Pulmonary artery endothelial cell (primary cell): ENCODE data around the gene NUPR1. TPM values are rescaled to one million over a fixed set of nuclear protein-coding genes. Genes with fewer than 3 reads are reported as not detected.
"Not testable (repeated sequence)": the region's sequence is repeated elsewhere in the genome, so short reads cannot be mapped to it uniquely, and the experiment has no call there.

Source experiments
- DNase-seq: peaks from one replicate; pipeline ENCODE4 v3.0.0-alpha.2; 2011; ENCODE audit warnings: low read depth, low spot score
- total RNA-seq: library from RNA; depleted of rRNA; stranded (reverse); fragments of >200 nt; gene quantifications from 2 replicates; pipeline ENCODE4 v1.2.3, GENCODE V29; 2014

NUPR1 gene
- total RNA-seq: 2.5 and 11.4 TPM in 2 replicates

DNA sequence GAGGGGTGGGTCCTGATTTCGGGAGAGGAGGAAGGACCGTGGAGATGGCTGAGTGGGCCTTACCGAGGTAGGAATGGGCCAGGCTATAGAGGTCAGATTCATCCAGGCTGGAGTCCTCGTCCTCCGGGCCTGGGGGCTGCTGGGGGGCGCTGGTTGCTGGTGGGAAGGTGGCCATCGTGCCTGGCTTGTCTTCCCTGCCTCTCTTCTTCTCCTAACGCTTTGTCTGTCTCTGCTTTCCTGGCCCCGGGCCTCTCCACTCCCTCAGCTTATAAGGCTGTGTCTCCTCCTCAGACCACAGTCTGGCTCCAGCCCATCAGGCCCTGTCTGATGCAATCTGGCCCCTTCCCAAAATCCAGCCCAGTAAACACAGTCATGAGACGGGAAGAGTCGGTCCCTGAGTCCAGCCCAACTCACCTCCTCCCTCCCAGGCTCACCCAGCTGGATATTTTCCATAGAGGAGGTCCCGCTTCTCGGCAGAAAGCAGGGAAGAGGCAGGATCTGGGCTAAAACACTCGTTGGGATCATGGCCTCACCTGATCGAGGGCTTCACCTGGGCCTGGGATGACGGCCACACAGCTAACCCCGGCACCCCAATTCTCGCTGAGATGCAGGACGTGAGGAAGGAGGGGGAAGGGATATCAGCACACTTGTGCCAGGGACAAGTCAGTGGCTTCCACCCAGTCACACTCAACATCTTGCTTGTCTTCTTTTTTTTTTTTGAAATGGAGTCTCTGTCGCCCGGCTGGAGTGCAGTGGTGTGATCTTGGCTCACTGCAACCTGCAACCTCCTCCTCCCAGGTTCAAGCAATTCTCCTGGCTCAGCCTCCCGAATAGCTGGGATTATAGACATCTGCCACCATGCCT is at the start of gene NUPR1:
TSS of gene NUPR1 (minus strand) at position 242 of the 864 bp plus-strand sequence. CDS start at position 175, 67 bp downstream.
- no peak for DNase-seq

DNA sequence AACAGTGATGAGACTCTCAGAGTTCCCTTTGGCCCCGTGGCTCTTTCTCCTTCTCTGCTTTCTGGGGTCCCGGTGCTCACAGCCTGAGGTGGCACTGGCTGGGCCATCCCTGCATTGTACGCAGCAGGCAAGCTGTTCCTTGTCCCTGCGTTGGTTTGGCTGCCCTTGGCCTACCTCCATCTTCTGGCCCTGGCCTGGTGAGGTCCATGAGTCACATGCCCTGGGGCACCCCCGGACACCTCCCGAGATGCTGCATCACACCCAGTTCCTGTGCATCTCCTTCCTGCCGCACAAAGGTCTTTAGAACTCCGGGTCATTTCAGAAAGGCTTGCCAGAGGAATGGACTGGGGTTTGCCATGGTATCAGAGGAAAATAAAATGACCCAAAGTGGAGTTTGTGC is 48.6 kb upstream of the NUPR1 start:
- DNase-seq: no peak

DNA sequence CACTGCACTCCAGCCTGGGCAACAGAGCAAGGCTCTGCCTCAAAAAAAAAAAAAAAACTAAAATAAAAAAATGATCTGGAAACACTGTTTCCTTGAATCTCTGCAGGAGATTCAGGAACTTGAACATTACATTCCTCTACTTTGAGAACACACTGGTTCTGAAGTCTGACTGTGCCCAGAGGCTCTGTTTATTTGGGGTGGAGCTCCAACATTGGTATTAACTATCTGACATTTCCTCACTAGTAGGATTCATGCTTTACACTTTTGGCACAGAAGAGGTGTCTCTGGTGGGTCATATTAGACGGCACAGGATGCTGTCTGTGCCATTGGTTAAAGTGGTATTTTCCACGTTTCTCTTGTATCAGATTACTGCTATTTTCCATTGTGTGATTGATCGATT is 47.7 kb upstream of the NUPR1 start:
- no peak for DNase-seq

- no peak for DNase-seq
These were observed 46.9 kb upstream of the NUPR1 start for GRCh38 chr16:28585674-28586073.

- DNase-seq: no peak
These were observed 42.0 kb upstream of the NUPR1 start for GRCh38 chr16:28580726-28581315.

GRCh38 chr16:28575446-28576109 is 36.8 kb upstream of the NUPR1 start:
- no peak for DNase-seq

GRCh38 chr16:28574925-28575324 is 36.2 kb upstream of the NUPR1 start:
- DNase-seq: no peak

DNA sequence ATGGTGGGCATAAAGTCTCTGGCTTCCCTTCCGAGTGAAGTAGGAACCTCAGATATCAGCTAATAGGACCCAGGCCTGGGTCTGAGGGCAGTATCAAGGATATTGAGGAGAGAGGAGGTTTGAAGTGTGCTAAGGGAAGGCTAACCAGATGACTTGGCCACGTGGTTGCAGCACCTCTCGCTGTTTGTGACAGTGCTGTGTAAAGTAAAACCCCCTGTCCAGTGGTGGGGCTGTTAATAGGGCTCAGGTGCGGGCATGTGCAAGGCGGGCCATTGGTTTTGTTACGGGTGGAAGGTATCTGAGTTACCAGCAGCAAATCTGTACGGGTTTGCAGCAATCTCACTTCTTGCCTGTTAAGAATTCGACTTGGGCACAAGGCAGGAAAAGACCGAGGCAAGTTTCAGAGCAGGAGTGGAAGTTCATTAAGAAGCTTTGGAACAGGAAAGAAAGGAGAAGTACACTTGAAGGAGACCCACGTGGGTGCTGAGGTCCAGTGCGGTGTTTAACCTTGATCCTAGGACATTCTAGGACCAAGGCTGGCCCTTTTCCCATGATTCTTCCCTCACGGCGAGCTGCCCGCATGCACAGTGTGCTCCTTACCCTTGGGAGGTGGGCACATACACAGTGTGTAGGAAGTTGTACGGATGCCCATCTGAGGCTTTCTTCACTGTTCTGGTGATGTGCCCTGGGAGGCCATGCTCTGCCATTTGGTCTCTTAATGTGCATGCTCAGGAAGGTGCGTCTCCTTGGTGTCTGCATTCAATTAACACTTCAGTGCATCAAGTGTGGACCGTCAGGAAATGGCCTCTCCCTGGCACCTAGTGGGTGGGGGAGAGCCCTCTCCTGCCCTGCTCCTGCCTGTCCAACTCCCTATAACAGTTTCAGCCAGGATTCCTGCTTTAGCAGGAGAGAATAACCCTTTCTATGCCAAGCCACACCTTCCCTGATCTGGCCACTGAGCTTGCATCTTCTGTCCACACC is 35.3 kb upstream of the NUPR1 start:
- no peak for DNase-seq

DNA sequence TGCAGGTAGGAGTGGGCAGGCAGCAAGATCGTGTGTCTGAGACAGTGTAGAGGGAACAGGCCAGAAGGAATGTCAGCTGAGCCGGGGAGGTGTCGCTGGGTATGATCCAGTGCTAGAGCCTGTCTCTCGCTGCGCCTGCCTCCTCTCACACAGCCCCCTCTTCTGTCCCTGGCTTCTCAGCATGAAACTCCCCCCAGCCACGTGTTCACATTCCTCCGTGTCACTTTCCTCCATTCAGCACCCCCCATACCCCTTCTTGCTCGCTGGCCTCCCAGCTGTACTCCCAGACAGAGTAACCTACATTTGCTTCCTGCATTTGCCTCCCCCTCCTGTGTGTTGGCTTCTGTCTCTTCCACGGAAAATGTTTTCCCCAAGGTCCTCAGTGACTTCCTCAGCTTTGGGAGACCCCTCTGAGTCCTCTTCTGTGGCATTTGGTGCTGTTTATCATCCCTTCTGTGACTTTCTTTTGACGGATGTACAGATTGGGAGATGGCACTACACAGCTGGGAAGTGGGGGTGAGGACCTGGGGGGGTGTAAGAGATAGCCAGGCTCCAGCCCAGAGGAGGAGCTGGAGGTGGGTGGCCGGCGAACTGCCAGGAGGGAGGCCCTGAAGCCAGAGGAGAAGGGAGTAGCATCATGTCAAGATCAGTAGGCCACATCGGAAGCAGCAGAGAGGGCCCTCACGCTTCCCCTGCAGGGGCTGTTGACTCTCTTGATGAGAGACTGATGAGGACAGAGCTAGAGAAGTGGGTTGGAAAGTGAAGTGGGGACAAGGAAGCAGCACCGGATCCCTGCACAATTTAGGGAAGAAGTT is 34.1 kb upstream of the NUPR1 start:
- no peak for DNase-seq

DNA sequence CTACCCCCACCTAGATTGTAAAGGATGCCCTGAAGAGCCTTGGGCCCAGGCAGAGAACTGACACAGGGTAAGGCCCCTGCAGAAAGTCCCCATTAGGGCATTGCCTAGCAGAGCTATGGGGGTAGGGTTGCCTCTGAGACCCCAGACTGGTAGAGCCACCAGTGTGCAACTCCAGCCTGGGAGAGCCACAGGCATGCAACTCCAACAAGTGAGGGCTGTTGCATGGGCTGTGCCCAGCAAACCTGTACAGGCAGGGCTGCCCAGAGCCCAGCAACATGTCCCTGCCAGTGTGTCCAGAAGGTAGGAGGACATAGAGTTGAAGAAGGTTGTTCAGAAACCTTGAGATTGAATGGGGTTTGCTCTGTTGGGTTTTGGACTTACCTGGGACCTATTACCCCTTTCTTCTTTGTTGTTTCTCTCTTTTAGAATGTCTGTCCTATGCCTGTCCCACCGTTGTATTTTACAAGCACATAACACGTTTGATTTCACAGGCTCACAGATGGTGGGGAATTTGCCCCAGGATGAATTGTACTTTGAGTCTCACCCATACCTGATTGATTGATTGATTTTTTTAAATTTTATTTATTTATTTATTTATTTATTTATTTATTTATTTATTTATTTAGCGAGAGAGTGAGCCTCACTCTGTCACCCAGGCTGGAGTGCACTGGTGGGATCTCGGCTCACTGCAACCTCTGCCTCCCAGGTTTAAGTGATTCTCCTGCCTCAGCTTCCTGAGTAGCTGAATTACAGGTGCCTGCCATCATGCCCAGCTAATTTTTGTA is 31.4 kb upstream of the NUPR1 start:
- DNase-seq: no peak

DNA sequence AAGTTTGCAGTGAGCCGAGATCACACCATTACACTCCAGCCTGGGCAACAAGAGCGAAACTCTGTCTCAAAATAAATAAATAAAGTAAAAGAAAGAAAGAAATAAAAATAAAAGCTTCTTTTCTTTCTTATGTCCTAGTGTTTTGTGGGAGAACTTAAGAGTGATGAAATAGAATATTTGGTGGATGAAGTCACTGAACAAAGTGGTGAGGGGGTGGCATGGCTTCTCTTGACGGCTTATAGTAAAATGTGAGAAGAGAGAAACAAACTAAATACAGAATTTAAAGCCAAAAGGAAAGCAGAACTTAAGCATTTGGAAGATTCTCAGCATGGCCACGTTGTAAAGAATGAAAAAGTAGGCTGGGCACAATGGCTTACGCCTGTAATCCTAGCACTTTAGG is 30.2 kb upstream of the NUPR1 start:
- no peak for DNase-seq

DNA sequence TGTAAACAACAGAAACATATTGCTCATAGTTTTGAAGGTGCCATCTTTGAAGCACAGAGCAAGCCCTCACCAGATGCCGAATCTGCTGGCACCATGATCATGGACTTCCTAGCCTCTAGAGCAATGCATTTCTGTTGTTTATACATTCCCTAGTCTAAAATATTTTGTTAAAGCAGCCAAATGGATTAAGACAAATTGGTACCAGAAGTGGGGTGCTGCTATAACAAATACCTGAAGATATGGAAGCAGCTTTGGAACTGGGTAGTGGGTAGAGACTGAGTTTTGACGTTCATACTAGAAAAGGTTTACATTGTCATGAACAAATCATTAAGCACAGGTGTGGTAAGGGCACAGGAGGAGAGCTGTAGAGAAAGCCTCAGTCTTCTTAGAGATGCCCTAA is 28.5 kb upstream of the NUPR1 start:
- DNase-seq: no peak

GRCh38 chr16:28566233-28566925 is 27.6 kb upstream of the NUPR1 start:
- DNase-seq: not testable (repeated sequence)

GRCh38 chr16:28563218-28563617 is 24.4 kb upstream of the NUPR1 start:
- no peak for DNase-seq

DNA sequence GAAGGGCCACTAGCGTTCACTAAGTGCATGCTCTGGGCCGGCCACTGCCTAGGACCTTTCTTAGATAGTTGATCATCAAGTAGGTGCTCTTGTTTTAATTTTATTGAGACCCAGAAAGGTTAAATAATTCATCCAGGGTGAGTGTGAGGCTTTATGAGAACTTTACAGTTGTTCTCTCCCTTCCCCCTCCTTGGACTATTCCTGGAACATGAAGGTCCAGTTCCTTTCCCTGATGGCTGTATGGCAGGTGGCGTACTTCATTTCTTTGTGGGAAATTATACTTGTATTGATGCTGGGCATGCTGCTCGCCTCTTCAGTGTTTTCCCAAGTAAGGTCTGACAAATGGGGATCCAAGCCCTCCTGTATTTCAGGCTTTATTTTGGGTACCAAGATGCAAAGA is 23.4 kb upstream of the NUPR1 start:
- DNase-seq: no peak

GRCh38 chr16:28561557-28562187 is 22.9 kb upstream of the NUPR1 start:
- DNase-seq: no peak

GRCh38 chr16:28558456-28558855 is 19.7 kb upstream of the NUPR1 start:
- no peak for DNase-seq

GRCh38 chr16:28556914-28557320 is 18.1 kb upstream of the NUPR1 start:
- DNase-seq: no peak
